Loucy (cell line): ENCODE data around the gene C12orf57.
"Not testable (repeated sequence)": the region's sequence is repeated elsewhere in the genome, so short reads cannot be mapped to it uniquely, and the experiment has no call there.

Experiments used
- H2AFZ ChIP-seq: fragments of 200-600 bp; sonication (generic); 2 replicates; pipeline ENCODE4 v1.6.0; 2016; ENCODE audit warnings: antibody characterized with exemption, mild to moderate bottlenecking, low read length, moderate library complexity
- H3F3A ChIP-seq: fragments of 200-600 bp; 2 replicates; pipeline ENCODE4 v1.6.0; 2016; ENCODE audit warnings: antibody characterized with exemption, low read depth, mild to moderate bottlenecking
- H3K27me3 ChIP-seq: fragments of 200-600 bp; sonication (generic); 2 replicates; pipeline ENCODE4 v1.6.1; 2014; ENCODE audit warnings: low read length, mild to moderate bottlenecking; ENCODE audit not compliant: insufficient read depth, poor library complexity, severe bottlenecking
- H3K36me3 ChIP-seq: fragments of 200-600 bp; sonication (generic); 2 replicates; pipeline ENCODE4 v1.6.1; 2016; ENCODE audit warnings: low read length; ENCODE audit not compliant: insufficient read depth
- H3K4me1 ChIP-seq: fragments of 200-600 bp; sonication (generic); 2 replicates; pipeline ENCODE4 v1.5.1; 2014; ENCODE audit warnings: low read length, mild to moderate bottlenecking; ENCODE audit not compliant: insufficient read depth, poor library complexity, severe bottlenecking
- H3K4me2 ChIP-seq: fragments of 200-600 bp; sonication (generic); 2 replicates; pipeline ENCODE4 v1.6.0; 2014; ENCODE audit warnings: antibody characterized with exemption, low read length, low read depth, mild to moderate bottlenecking; ENCODE audit not compliant: poor library complexity, severe bottlenecking
- H3K4me3 ChIP-seq: fragments of 200-600 bp; sonication (generic); 2 replicates; pipeline ENCODE4 v1.5.1; 2014; ENCODE audit warnings: low read length, mild to moderate bottlenecking, mixed read lengths; ENCODE audit not compliant: poor library complexity, severe bottlenecking
- H3K79me2 ChIP-seq: fragments of 200-600 bp; sonication (generic); 2 replicates; pipeline ENCODE4 v1.6.1; 2014; ENCODE audit warnings: low read length; ENCODE audit not compliant: insufficient read depth
- H3K9ac ChIP-seq: fragments of 200-600 bp; sonication (generic); 2 replicates; pipeline ENCODE4 v1.6.0; 2014; ENCODE audit warnings: mild to moderate bottlenecking, low read depth, low read length, moderate library complexity; ENCODE audit not compliant: poor library complexity, severe bottlenecking
- H3K9me2 ChIP-seq: fragments of 200-600 bp; sonication (generic); replicated peaks from 2 replicates; pipeline ENCODE4 v1.6.1; 2016; ENCODE audit warnings: low read depth, low read length, mixed read lengths
- H3K9me3 ChIP-seq: fragments of 200-600 bp; sonication (generic); 2 replicates; pipeline ENCODE4 v1.6.1; 2014; ENCODE audit warnings: mild to moderate bottlenecking, antibody characterized with exemption, low read length, low read depth; ENCODE audit not compliant: insufficient read depth
- H4K20me1 ChIP-seq: fragments of 200-600 bp; sonication (generic); 2 replicates; pipeline ENCODE4 v1.6.0; 2014; ENCODE audit warnings: antibody characterized with exemption, low read length, mild to moderate bottlenecking; ENCODE audit not compliant: insufficient read depth, poor library complexity, severe bottlenecking
- CTCF ChIP-seq: fragments of 200-600 bp; sonication (generic); conservative IDR thresholded peaks from 2 replicates; pipeline ENCODE4 v1.5.1; 2014; ENCODE audit warnings: mild to moderate bottlenecking, antibody characterized with exemption, low read length
- EZH2phosphoT487 ChIP-seq: fragments of 200-600 bp; IDR thresholded peaks from 2 replicates; pipeline ENCODE4 v1.6.1; 2018; ENCODE audit warnings: antibody characterized with exemption, mild to moderate bottlenecking, moderate library complexity, borderline replicate concordance

Gene C12orf57

GRCh38 chr12:6903722-6904121, 40.1 kb upstream of the C12orf57 start:
- peak overlapping the region; percentile 78 for H3K4me2 ChIP-seq

GRCh38 chr12:6904280-6905276, 39.2 kb upstream of the C12orf57 start, which contains the start of gene LRRC23:
Gene LRRC23 (plus strand): TSS chr12:6904822. CDS start chr12:6905634, 812 bp downstream.
- Histone ChIP-seq H3F3A (no peaks in the 10 kb centered on the region; the same call in 1 of the 2 replicates), H3K4me1 (peaks cover 30% of the 10 kb centered on the region), H3K9me2 (no peaks in the 10 kb centered on the region), H3K4me2 (peak within 1 kb of the TSS; percentile 78), H3K79me2 (no peaks in the 10 kb centered on the region), H3K9me3 (no peaks in the 10 kb centered on the region), H3K9ac (peak within 1 kb of the TSS; percentile 79), H3K27me3 (no peaks in the 10 kb centered on the region), H2AFZ (peak within 1 kb of the TSS; percentile 82), H4K20me1 (no peaks in the 10 kb centered on the region), H3K36me3 (no peaks in the 10 kb centered on the region), H3K4me3 (peak within 1 kb of the TSS; percentile 91)
- TF ChIP-seq EZH2phosphoT487 (no peak), CTCF (no peak)

More at GRCh38 chr12:6903722-6904121, 40.1 kb upstream of the C12orf57 start:
- Histone ChIP-seq H3K4me1 (peaks cover 32% of the 10 kb centered on the region), H3K9me2 (no peaks in the 10 kb centered on the region), H2AFZ (peak overlapping the region; percentile 82), H4K20me1 (no peaks in the 10 kb centered on the region), H3K9ac (peak overlapping the region; percentile 79), H3K79me2 (no peaks in the 10 kb centered on the region), H3F3A (no peaks in the 10 kb centered on the region; the same call in 1 of the 2 replicates), H3K27me3 (no peaks in the 10 kb centered on the region), H3K4me3 (peak overlapping the region; percentile 91), H3K9me3 (no peaks in the 10 kb centered on the region), H3K36me3 (no peaks in the 10 kb centered on the region)
- no peak for TF ChIP-seq EZH2phosphoT487
- TF ChIP-seq CTCF: no peak

- Histone ChIP-seq H3K9me2 (no peaks in the 10 kb centered on the region), H2AFZ (no peak overlapping the region), H3K4me3 (peak overlapping the region; percentile 91), H3K27me3 (no peaks in the 10 kb centered on the region), H4K20me1 (no peaks in the 10 kb centered on the region), H3F3A (no peaks in the 10 kb centered on the region; the same call in 1 of the 2 replicates), H3K4me1 (peaks cover 22% of the 10 kb centered on the region), H3K36me3 (no peaks in the 10 kb centered on the region), H3K9me3 (no peaks in the 10 kb centered on the region), H3K9ac (peak overlapping the region; percentile 79), H3K4me2 (peak overlapping the region; percentile 78), H3K79me2 (no peaks in the 10 kb centered on the region)
- TF ChIP-seq EZH2phosphoT487 (no peak), CTCF (no peak)
These were observed 38.3 kb upstream of the C12orf57 start for GRCh38 chr12:6905414-6906040.

DNA sequence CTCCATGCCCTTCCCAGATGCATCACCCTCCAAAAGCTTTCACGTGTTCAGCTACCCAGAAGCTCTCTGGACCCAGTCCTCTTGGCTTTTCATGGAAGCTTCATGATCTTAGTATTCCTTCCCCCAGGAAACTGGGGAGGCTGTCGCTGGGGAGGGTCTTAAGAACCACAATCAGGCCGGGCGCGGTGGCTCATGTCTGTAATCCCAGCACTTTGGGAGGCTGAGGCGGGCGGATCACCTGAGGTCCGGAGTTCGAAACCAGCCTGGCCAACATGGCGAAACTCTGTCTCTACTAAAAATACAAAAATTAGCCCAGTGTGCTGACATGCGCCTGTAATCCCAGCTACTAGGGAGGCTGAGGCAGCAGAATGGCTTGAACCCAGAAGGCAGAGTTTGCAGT, 35.7 kb upstream of the C12orf57 start:
- peaks cover 23% of the 10 kb centered on the region for H3K4me1 ChIP-seq
- not testable (repeated sequence) for H3F3A ChIP-seq, H3K27me3 ChIP-seq, H3K9ac ChIP-seq, H4K20me1 ChIP-seq, H3K9me2 ChIP-seq, H3K4me2 ChIP-seq, H3K9me3 ChIP-seq, H3K79me2 ChIP-seq, H2AFZ ChIP-seq, H3K36me3 ChIP-seq, H3K4me3 ChIP-seq
